HG03060 (cell line): ENCODE results near the gene GABRR3.

ENCODE experiments used
- ATAC-seq: cut with Tn5 transposase; IDR thresholded peaks from one replicate; pipeline ENCODE4 v1.9.1; 2021; ENCODE audit warnings: low read depth, moderate number of reproducible peaks; ENCODE audit not compliant: unreplicated experiment

The GABRR3 gene

GRCh38 chr3:97959872-97960271 is 75.2 kb downstream of the GABRR3 start:
- ATAC-seq = no peak

- ATAC-seq = no peak
Observed at GRCh38 chr3:97958796-97959195, 76.3 kb downstream of the GABRR3 start.

GRCh38 chr3:97958396-97958795 is 76.7 kb downstream of the GABRR3 start:
- no peak for ATAC-seq

GRCh38 chr3:97957617-97958311 is 77.4 kb downstream of the GABRR3 start:
- no peak for ATAC-seq

- ATAC-seq = no peak
Observed at GRCh38 chr3:97956051-97956450, 79.1 kb downstream of the GABRR3 start.

GRCh38 chr3:97954228-97954827 is 80.8 kb downstream of the GABRR3 start:
- no peak for ATAC-seq

GRCh38 chr3:97952872-97953271 is 82.2 kb downstream of the GABRR3 start:
- no peak for ATAC-seq

GRCh38 chr3:97952280-97952679 is 82.8 kb downstream of the GABRR3 start:
- ATAC-seq = no peak

- ATAC-seq = no peak
Observed at GRCh38 chr3:97950360-97950759, 84.8 kb downstream of the GABRR3 start.

GRCh38 chr3:97949743-97950142 is 85.4 kb downstream of the GABRR3 start:
- ATAC-seq = no peak

GRCh38 chr3:97949110-97949485 is 86.0 kb downstream of the GABRR3 start:
- ATAC-seq = no peak

- no peak for ATAC-seq
Observed at GRCh38 chr3:97948351-97949109, 86.6 kb downstream of the GABRR3 start.

GRCh38 chr3:97942801-97943546 is 92.1 kb downstream of the GABRR3 start:
- no peak for ATAC-seq

GRCh38 chr3:97940034-97940433 is 95.1 kb downstream of the GABRR3 start:
- ATAC-seq = no peak

- no peak for ATAC-seq
Observed at GRCh38 chr3:97939401-97939800, 95.7 kb downstream of the GABRR3 start.

- ATAC-seq = no peak
Observed at GRCh38 chr3:97938444-97938843, 96.7 kb downstream of the GABRR3 start.

GRCh38 chr3:97937205-97937604 is 97.9 kb downstream of the GABRR3 start:
- ATAC-seq = no peak

- ATAC-seq = no peak
Observed at GRCh38 chr3:97935842-97936241, 99.3 kb downstream of the GABRR3 start.
